ENCODE data around the gene IQCK. TPM values are rescaled to one million over a fixed set of nuclear protein-coding genes. Genes with fewer than 3 reads are reported as not detected.

The IQCK gene
- total RNA-seq, 4 donors from 2014 or later = 23.1 to 62.7 (median 37.6) TPM

DNA sequence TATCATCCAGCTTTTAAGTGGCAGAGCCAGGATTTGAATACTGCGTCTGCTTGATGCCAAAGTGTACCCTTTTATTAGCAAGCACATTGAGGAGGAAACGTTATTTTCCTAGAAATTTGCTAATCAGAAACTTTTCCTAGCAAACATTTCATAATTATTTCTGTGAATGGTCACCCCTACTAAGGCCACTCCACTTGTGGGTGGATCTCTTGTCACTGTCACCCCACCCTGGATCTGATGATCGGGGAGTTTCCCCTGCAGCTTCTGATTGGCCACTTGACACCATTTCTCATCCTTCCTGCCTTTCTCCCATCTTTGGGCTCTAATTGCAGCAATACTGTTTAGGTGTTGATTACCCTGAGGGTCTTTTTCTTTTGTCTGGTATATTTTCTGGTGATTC is 130.7 kb downstream of the IQCK start:
- Histone ChIP-seq H3K4me3 (no peak overlapping the region), H3K27me3 (no peaks in the 10 kb centered on the region), H3K27ac (no peak overlapping the region), H3K4me1 (no peaks in the 10 kb centered on the region), H3K36me3 (peaks cover 0 to 13% (median 0%) of the 10 kb centered on the region in 3 donors), H3K9me3 (no peaks in the 10 kb centered on the region)
- DNase-seq (ENCODE audit: low spot score in 2 of 2) = no peak
- no peak for TF ChIP-seq POLR2A (IDR thresholded peaks at IDR 0.05)
- TF ChIP-seq EP300 (IDR thresholded peaks at IDR 0.05) = no peak
- TF ChIP-seq CTCF (IDR thresholded peaks at IDR 0.05) = no peak
- 83 to 90% methylated on average over 3 of the region's 3 CpGs for WGBS, 2 donors

DNA sequence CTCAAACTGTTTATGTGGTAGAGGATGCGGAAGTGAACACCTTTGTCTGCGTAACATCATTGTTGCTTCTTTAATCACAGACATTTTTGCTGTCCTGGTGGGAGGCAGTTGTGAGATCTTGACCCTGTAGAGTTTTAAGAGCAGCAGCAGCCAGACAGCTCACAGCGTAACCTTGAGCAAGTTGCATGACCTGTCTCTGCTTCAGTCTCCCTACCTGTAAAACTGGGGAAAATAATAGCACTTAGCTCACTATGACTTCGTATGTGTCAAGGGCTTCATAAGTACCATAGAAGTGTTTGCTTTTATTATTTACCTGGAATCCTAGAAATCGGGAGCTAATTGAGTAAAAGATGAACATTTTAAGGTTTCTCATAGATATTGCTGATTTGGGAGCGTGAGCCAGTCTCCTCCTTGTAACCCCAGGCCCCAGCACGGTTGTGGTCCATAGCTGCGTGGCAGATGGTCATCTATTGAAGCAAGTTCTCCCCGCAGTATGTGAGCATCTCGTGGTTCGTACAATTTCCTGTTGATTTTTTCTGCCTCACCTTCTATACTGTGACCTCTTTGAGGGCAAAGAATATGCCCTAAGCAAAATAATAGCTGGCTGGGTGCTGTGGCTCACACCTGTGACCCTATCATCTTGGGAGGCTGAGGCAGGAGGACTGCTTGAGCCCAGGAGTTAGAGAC is 132.2 kb downstream of the IQCK start:
- DNase-seq (ENCODE audit: low spot score in 2 of 2) = no peak
- Histone ChIP-seq H3K27ac (no peak overlapping the region), H3K27me3 (no peaks in the 10 kb centered on the region), H3K36me3 (peaks cover 0 to 6% (median 0%) of the 10 kb centered on the region in 3 donors), H3K4me1 (no peaks in the 10 kb centered on the region), H3K4me3 (no peak overlapping the region), H3K9me3 (no peaks in the 10 kb centered on the region)
- 93% methylated on average over 11 of the region's 11 CpGs for WGBS, 2 donors
- TF ChIP-seq CTCF (IDR thresholded peaks at IDR 0.05) (no peak), POLR2A (IDR thresholded peaks at IDR 0.05) (no peak), EP300 (IDR thresholded peaks at IDR 0.05) (no peak)

DNA sequence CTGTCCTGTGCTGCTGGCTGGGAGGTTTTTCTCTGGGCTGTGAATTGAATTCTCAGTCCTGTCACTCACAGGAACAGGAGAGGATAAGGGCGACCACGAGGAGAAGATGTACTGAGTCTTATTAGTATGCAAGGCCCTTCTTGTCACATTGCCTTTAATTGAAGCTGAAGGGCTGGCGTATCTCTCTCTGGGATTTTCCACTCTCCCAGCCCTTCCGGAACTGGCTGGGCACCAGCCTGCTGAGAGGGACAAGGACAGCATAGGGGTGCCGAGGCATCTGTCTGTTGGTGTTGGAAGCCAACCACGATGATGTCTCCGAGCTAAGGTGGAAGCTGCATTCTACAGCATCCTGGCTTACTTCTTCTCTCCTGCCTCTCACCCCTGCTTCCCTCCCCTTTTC is 133.4 kb downstream of the IQCK start:
- no peaks in the 10 kb centered on the region for H3K27me3 ChIP-seq
- 84 to 85% methylated on average over 7 of the region's 7 CpGs for WGBS, 2 donors
- H3K4me1 ChIP-seq = no peaks in the 10 kb centered on the region
- no peak overlapping the region for H3K4me3 ChIP-seq
- no peaks in the 10 kb centered on the region for H3K9me3 ChIP-seq
- no peak for DNase-seq (ENCODE audit: low spot score in 2 of 2)
- TF ChIP-seq EP300 (IDR thresholded peaks at IDR 0.05) (no peak), CTCF (IDR thresholded peaks at IDR 0.05) (no peak)
- H3K36me3 ChIP-seq = peaks cover 0 to 10% (median 0%) of the 10 kb centered on the region in 3 donors
- H3K27ac ChIP-seq = no peak overlapping the region

DNA sequence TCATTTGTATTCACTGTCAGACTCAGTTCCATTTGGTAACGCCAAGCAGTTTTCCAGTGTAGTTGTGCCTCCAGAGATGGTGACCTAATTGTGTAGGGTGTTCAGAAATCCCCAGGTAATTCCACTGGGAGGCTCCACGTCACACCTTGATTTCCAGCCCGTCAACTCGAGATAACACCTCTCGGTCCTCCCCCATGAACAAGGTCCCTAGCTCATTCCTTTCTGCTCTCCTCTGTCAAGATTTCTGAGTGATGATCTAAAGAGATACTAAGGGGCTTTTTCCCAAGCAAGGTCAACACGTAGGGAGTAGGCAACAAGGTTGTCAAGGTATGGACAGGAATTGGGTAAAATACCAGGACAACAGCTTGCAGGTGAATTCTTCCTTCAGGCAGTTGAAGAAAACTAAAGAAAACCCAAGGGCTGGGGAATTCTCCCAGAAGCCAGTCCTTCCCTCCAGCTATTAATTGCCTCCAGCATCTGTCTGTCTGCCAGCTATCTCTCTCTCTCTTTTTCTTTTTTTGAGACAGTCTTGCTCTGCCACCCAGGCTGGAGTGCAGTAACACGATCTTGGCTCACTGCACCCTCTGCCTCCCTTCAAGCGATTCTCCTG is 135.2 kb downstream of the IQCK start:
- Histone ChIP-seq H3K9me3 (no peaks in the 10 kb centered on the region), H3K27me3 (no peaks in the 10 kb centered on the region), H3K36me3 (peaks cover 0 to 14% (median 0%) of the 10 kb centered on the region in 3 donors), H3K27ac (no peak overlapping the region), H3K4me1 (peaks cover 0 to 3% (median 0%) of the 10 kb centered on the region in 4 donors), H3K4me3 (no peak overlapping the region)
- TF ChIP-seq EP300 (IDR thresholded peaks at IDR 0.05) = no peak
- no peak for TF ChIP-seq POLR2A (IDR thresholded peaks at IDR 0.05)
- TF ChIP-seq CTCF (IDR thresholded peaks at IDR 0.05) = no peak
- WGBS, 2 donors = 84 to 85% methylated on average over 8 of the region's 8 CpGs
- no peak for DNase-seq (ENCODE audit: low spot score in 2 of 2)

GRCh38 chr16:19853742-19854542 is 135.9 kb downstream of the IQCK start:
- Histone ChIP-seq H3K4me3 (no peak overlapping the region), H3K9me3 (no peaks in the 10 kb centered on the region), H3K27ac (no peak overlapping the region), H3K27me3 (no peaks in the 10 kb centered on the region), H3K4me1 (peaks cover 0 to 10% (median 0%) of the 10 kb centered on the region in 4 donors), H3K36me3 (peaks cover 0 to 17% (median 0%) of the 10 kb centered on the region in 3 donors)
- TF ChIP-seq POLR2A (IDR thresholded peaks at IDR 0.05) (no peak), CTCF (IDR thresholded peaks at IDR 0.05) (no peak), EP300 (IDR thresholded peaks at IDR 0.05) (no peak)
- DNase-seq (ENCODE audit: low spot score in 2 of 2) = no peak
- WGBS, 2 donors = 60 to 64% methylated on average over 7 of the region's 7 CpGs
